HG03064 (cell line): ENCODE measurements around the gene MICAL3.
"Not testable (repeated sequence)": the region's sequence is repeated elsewhere in the genome, so short reads cannot be mapped to it uniquely, and the experiment has no call there.

Source experiments
- ATAC-seq: cut with Tn5 transposase; IDR thresholded peaks from one replicate; pipeline ENCODE4 v1.9.1; 2021; ENCODE audit warnings: low read depth; ENCODE audit not compliant: unreplicated experiment

MICAL3 gene

GRCh38 chr22:18024276-18024939 is at the start of gene MICAL3:
MICAL3 (minus strand) TSS chr22:18024561; CDS start chr22:17906812, 117,749 bp downstream.
- ATAC-seq: no peak

GRCh38 chr22:18073927-18074326 is 49.6 kb upstream of the MICAL3 start:
- ATAC-seq: not testable (repeated sequence)

GRCh38 chr22:18073467-18073866 is 49.1 kb upstream of the MICAL3 start:
- no peak for ATAC-seq

- ATAC-seq: no peak
These were observed 47.6 kb upstream of the MICAL3 start for GRCh38 chr22:18071968-18072310.

GRCh38 chr22:18071307-18071967 is 47.1 kb upstream of the MICAL3 start:
- ATAC-seq: not testable (repeated sequence)

- no peak for ATAC-seq
These were observed 46.4 kb upstream of the MICAL3 start for GRCh38 chr22:18070556-18071306.

- no peak for ATAC-seq
These were observed 45.7 kb upstream of the MICAL3 start for GRCh38 chr22:18070041-18070440.

- no peak for ATAC-seq
These were observed 44.7 kb upstream of the MICAL3 start for GRCh38 chr22:18069041-18069440.

GRCh38 chr22:18068381-18068988 is 44.1 kb upstream of the MICAL3 start:
- ATAC-seq: no peak

- no peak for ATAC-seq
These were observed 43.4 kb upstream of the MICAL3 start for GRCh38 chr22:18067548-18068341.

GRCh38 chr22:18067121-18067520 is 42.8 kb upstream of the MICAL3 start:
- no peak for ATAC-seq

GRCh38 chr22:18066181-18066859 is 42.0 kb upstream of the MICAL3 start:
- ATAC-seq: no peak

GRCh38 chr22:18065256-18065655 is 40.9 kb upstream of the MICAL3 start:
- no peak for ATAC-seq

- no peak for ATAC-seq
These were observed 40.3 kb upstream of the MICAL3 start for GRCh38 chr22:18064636-18065035.

GRCh38 chr22:18063715-18064114 is 39.4 kb upstream of the MICAL3 start:
- not testable (repeated sequence) for ATAC-seq

- no peak for ATAC-seq
These were observed 38.9 kb upstream of the MICAL3 start for GRCh38 chr22:18063306-18063705.

GRCh38 chr22:18062421-18062820 is 38.1 kb upstream of the MICAL3 start:
- no peak for ATAC-seq

GRCh38 chr22:18060646-18061620 is 36.6 kb upstream of the MICAL3 start:
- no peak for ATAC-seq

- no peak for ATAC-seq
These were observed 35.6 kb upstream of the MICAL3 start for GRCh38 chr22:18059991-18060390.
